ENCODE results near the gene DHRS9. TPM values are rescaled to one million over a fixed set of nuclear protein-coding genes. Genes with fewer than 3 reads are reported as not detected.

Gene DHRS9
- polyA plus RNA-seq, 1 donor (not counting 4 experiments of a cell fraction or from before 2014, with no cell fraction given), result 3.3 TPM

DNA sequence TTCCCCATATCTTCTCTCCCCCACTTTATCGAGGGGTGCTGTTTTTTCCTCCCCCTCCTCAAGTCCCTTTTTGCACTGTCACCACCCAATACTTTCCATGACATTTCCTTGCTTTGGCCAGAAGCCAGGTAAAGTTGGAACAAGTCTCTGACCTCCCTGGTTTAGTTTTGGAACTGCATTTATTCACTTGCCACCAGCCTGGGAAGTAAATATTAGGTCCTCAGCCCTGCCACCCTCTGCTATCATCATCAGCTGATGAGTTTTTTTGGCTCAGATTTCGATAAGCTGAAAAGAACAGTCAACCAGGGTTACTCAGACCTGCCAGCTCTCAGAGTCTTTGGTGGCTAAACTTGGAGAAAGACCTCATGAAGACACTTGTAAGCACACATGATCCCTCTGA, 47.0 kb downstream of the DHRS9 start:
- Histone ChIP-seq H3K4me1 (ENCODE audit: control insufficient read depth, extremely low read depth, insufficient read depth, low read length) (peaks cover 5% of the 10 kb centered on the region), H3K27ac (ENCODE audit: control insufficient read depth, insufficient read depth, low read length) (no peak overlapping the region), H3K9me1 (ENCODE audit: control insufficient read depth, extremely low read depth, insufficient read depth, low read length) (no peaks in the 10 kb centered on the region), H3K9me3 (ENCODE audit: control insufficient read depth, low read depth, low read length) (no peaks in the 10 kb centered on the region), H3K4me3 (ENCODE audit: control insufficient read depth in 2 of 3, extremely low read depth in 1 of 3, insufficient read depth in 2 of 3, low read depth in 1 of 3, low read length in 3 of 3) (no peak overlapping the region), H4K20me1 (ENCODE audit: control insufficient read depth, extremely low read depth, insufficient read depth, low read length) (no peaks in the 10 kb centered on the region), H3K36me3 (ENCODE audit: control insufficient read depth in 2 of 2, extremely low read depth in 1 of 2, insufficient read depth in 2 of 2, low read length in 2 of 2) (no peaks in the 10 kb centered on the region), H3K9ac (ENCODE audit: control insufficient read depth, extremely low read depth, insufficient read depth, low read length) (no peak overlapping the region), H2AFZ (ENCODE audit: control insufficient read depth, low read length) (no peak overlapping the region), H3K4me2 (ENCODE audit: control insufficient read depth, extremely low read depth, insufficient read depth, low read depth, low read length) (no peak overlapping the region), H3K27me3 (ENCODE audit: control insufficient read depth, extremely low read depth, insufficient read depth, low read length) (peaks cover 3% of the 10 kb centered on the region), H3K79me2 (ENCODE audit: control insufficient read depth, insufficient read depth, low read length) (no peaks in the 10 kb centered on the region)
- TF ChIP-seq CTCF (optimal IDR thresholded peaks at IDR 0.05 in 1 of 3, IDR thresholded peaks at IDR 0.05 in 1 of 3, conservative IDR thresholded peaks at IDR 0.05 in 1 of 3; ENCODE audit: extremely low read depth in 1 of 3, insufficient read depth in 2 of 3, low read length in 3 of 3), result no peak
- no peak for TF ChIP-seq EZH2 (IDR thresholded peaks at IDR 0.05; ENCODE audit: low read length)
- dilution Hi-C loops (cut with MboI; ENCODE audit: extremely low pct_ligation_motif_present, low sequenced_read_pairs), result no loop called here
- DNase-seq (ENCODE audit: low read depth, low spot score) (no peak), FAIRE-seq (no peak)

- Histone ChIP-seq H3K4me3 (ENCODE audit: control insufficient read depth in 2 of 3, extremely low read depth in 1 of 3, insufficient read depth in 2 of 3, low read depth in 1 of 3, low read length in 3 of 3) (no peak overlapping the region), H3K9me1 (ENCODE audit: control insufficient read depth, extremely low read depth, insufficient read depth, low read length) (no peaks in the 10 kb centered on the region), H3K36me3 (ENCODE audit: control insufficient read depth in 2 of 2, extremely low read depth in 1 of 2, insufficient read depth in 2 of 2, low read length in 2 of 2) (no peaks in the 10 kb centered on the region), H2AFZ (ENCODE audit: control insufficient read depth, low read length) (no peak overlapping the region), H3K9ac (ENCODE audit: control insufficient read depth, extremely low read depth, insufficient read depth, low read length) (no peak overlapping the region), H3K79me2 (ENCODE audit: control insufficient read depth, insufficient read depth, low read length) (no peaks in the 10 kb centered on the region), H4K20me1 (ENCODE audit: control insufficient read depth, extremely low read depth, insufficient read depth, low read length) (no peaks in the 10 kb centered on the region), H3K4me1 (ENCODE audit: control insufficient read depth, extremely low read depth, insufficient read depth, low read length) (peaks cover 5% of the 10 kb centered on the region), H3K9me3 (ENCODE audit: control insufficient read depth, low read depth, low read length) (no peaks in the 10 kb centered on the region), H3K27ac (ENCODE audit: control insufficient read depth, insufficient read depth, low read length) (no peak overlapping the region), H3K4me2 (ENCODE audit: control insufficient read depth, extremely low read depth, insufficient read depth, low read depth, low read length) (no peak overlapping the region), H3K27me3 (ENCODE audit: control insufficient read depth, extremely low read depth, insufficient read depth, low read length) (peaks cover 3% of the 10 kb centered on the region)
- dilution Hi-C loops (cut with MboI; ENCODE audit: extremely low pct_ligation_motif_present, low sequenced_read_pairs), result no loop called here
- no peak for TF ChIP-seq EZH2 (IDR thresholded peaks at IDR 0.05; ENCODE audit: low read length)
- no peak for TF ChIP-seq CTCF (optimal IDR thresholded peaks at IDR 0.05 in 1 of 3, IDR thresholded peaks at IDR 0.05 in 1 of 3, conservative IDR thresholded peaks at IDR 0.05 in 1 of 3; ENCODE audit: extremely low read depth in 1 of 3, insufficient read depth in 2 of 3, low read length in 3 of 3)
- FAIRE-seq, result no peak
- DNase-seq (ENCODE audit: low read depth, low spot score), result no peak
Observed at GRCh38 chr2:169116993-169117392, 47.6 kb downstream of the DHRS9 start.
